Fibroblast of upper back skin (primary cell): Measurements from ENCODE around the gene OS9.

Experiments
- DNase-seq: peaks from one replicate; pipeline ENCODE4 v3.0.0-alpha.2; 2013

OS9 gene

GRCh38 chr12:57754411-57755193 is 60.7 kb downstream of the OS9 start, which contains the start of gene MARCHF9:
MARCHF9 (plus strand) TSS chr12:57755103; CDS start chr12:57755529, 426 bp downstream.
- no peak for DNase-seq

GRCh38 chr12:57755194-57755453 is 61.2 kb downstream of the OS9 start:
- no peak for DNase-seq

- no peak for DNase-seq
These were observed 61.8 kb downstream of the OS9 start for GRCh38 chr12:57755454-57756372.

GRCh38 chr12:57756406-57757341 is 62.7 kb downstream of the OS9 start:
- DNase-seq, result peak; percentile 33

- DNase-seq, result no peak
These were observed 63.8 kb downstream of the OS9 start for GRCh38 chr12:57757771-57758170.

- no peak for DNase-seq
These were observed 64.8 kb downstream of the OS9 start for GRCh38 chr12:57758552-57759359.

- DNase-seq, result no peak
These were observed 65.5 kb downstream of the OS9 start for GRCh38 chr12:57759360-57759980.

GRCh38 chr12:57760347-57760982 is 66.5 kb downstream of the OS9 start:
- DNase-seq, result no peak

- DNase-seq, result no peak
These were observed 67.6 kb downstream of the OS9 start for GRCh38 chr12:57761391-57761998.

- no peak for DNase-seq
These were observed 68.5 kb downstream of the OS9 start for GRCh38 chr12:57762463-57762862.

- no peak for DNase-seq
These were observed 70.1 kb downstream of the OS9 start for GRCh38 chr12:57763881-57764661.

- no peak for DNase-seq
These were observed 70.7 kb downstream of the OS9 start for GRCh38 chr12:57764662-57765002.

- peak; percentile 17 for DNase-seq
These were observed 71.2 kb downstream of the OS9 start for GRCh38 chr12:57765003-57765697.

GRCh38 chr12:57765698-57766463 is 71.9 kb downstream of the OS9 start:
- DNase-seq, result no peak

GRCh38 chr12:57766464-57767304 is 72.8 kb downstream of the OS9 start, which contains the start of gene CYP27B1:
CYP27B1 (minus strand) TSS chr12:57767078; CDS start chr12:57767041, 37 bp downstream.
- no peak for DNase-seq

GRCh38 chr12:57767305-57767698 is 73.4 kb downstream of the OS9 start:
- no peak for DNase-seq

GRCh38 chr12:57767876-57768275 is 73.9 kb downstream of the OS9 start:
- DNase-seq, result no peak
